Cardiac muscle cell (in vitro differentiated cells and primary cell): ENCODE measurements around the gene FBXL5. TPM values are rescaled to one million over a fixed set of nuclear protein-coding genes. Genes with fewer than 3 reads are reported as not detected.

Experiments used
- DNase-seq, 2 donors: peaks; one replicate each; pipeline versions ENCODE4 v3.0.0 to v3.0.0-alpha.2; 2010 to 2017; ENCODE audit warnings: low read depth in 1 of 2, low spot score in 1 of 2
- H3K27ac ChIP-seq: fragments of 200-600 bp; sonication (generic); 2 replicates; pipeline ENCODE4 v1.5.1; 2016
- H3K27me3 ChIP-seq: fragments of 200-600 bp; sonication (generic); 2 replicates; pipeline ENCODE4 v1.6.0; 2016; ENCODE audit warnings: control low read depth
- H3K36me3 ChIP-seq: fragments of 200-600 bp; sonication (generic); 2 replicates; pipeline ENCODE4 v1.5.1; 2016; ENCODE audit warnings: control low read depth
- H3K4me1 ChIP-seq: fragments of 200-600 bp; sonication (generic); 2 replicates; pipeline ENCODE4 v1.8.1; 2017; ENCODE audit warnings: low read depth, mild to moderate bottlenecking, mixed run types
- H3K4me3 ChIP-seq: fragments of 200-600 bp; sonication (generic); 2 replicates; pipeline ENCODE4 v1.5.1; 2016; ENCODE audit warnings: mild to moderate bottlenecking
- H3K9me3 ChIP-seq: fragments of 200-600 bp; sonication (generic); 2 replicates; pipeline ENCODE4 v1.5.1; 2017; ENCODE audit warnings: low read depth, mild to moderate bottlenecking, control low read depth
- CTCF ChIP-seq: IDR thresholded peaks from 2 replicates; pipeline ENCODE4 v1.5.1; 2012; ENCODE audit warnings: low read depth, mild to moderate bottlenecking, low read length
- polyA plus RNA-seq: library from polyadenylated mRNA; unstranded; fragments of >200 nt; fragmentation: Nextera tagmentation; extraction: Ambion mirVana; gene quantifications from 2 replicates; pipeline ENCODE4 v1.2.1, GENCODE V29; 2016
- total RNA-seq: library from RNA; depleted of rRNA; stranded (reverse); fragments of >200 nt; gene quantifications from 2 replicates; pipeline ENCODE4 v1.2.3, GENCODE V29; 2016

FBXL5 gene
- total and polyA plus RNA-seq, 2 experiments from 2014 or later: 39.0 to 66.3 TPM

GRCh38 chr4:15587649-15588048, 67.5 kb downstream of the FBXL5 start:
- Histone ChIP-seq H3K4me3 (no peak overlapping the region), H3K27me3 (no peaks in the 10 kb centered on the region), H3K9me3 (no peaks in the 10 kb centered on the region), H3K27ac (no peak overlapping the region), H3K36me3 (no peaks in the 10 kb centered on the region), H3K4me1 (peaks cover 3% of the 10 kb centered on the region)
- no peak for TF ChIP-seq CTCF
- DNase-seq: peak in 1 of 2 donors; percentile 80

GRCh38 chr4:15586066-15586465, 69.1 kb downstream of the FBXL5 start:
- Histone ChIP-seq H3K4me1 (no peaks in the 10 kb centered on the region), H3K36me3 (no peaks in the 10 kb centered on the region), H3K27me3 (no peaks in the 10 kb centered on the region), H3K27ac (no peak overlapping the region), H3K4me3 (no peak overlapping the region), H3K9me3 (no peaks in the 10 kb centered on the region)
- no peak for DNase-seq
- TF ChIP-seq CTCF: no peak

- Histone ChIP-seq H3K4me3 (no peak overlapping the region), H3K27me3 (no peaks in the 10 kb centered on the region), H3K36me3 (no peaks in the 10 kb centered on the region), H3K4me1 (no peaks in the 10 kb centered on the region), H3K27ac (no peak overlapping the region), H3K9me3 (no peaks in the 10 kb centered on the region)
- TF ChIP-seq CTCF: no peak
- DNase-seq: no peak
These were observed 69.8 kb downstream of the FBXL5 start for GRCh38 chr4:15585331-15585730.

- no peak for TF ChIP-seq CTCF
- Histone ChIP-seq H3K4me3 (no peak overlapping the region), H3K9me3 (no peaks in the 10 kb centered on the region), H3K27me3 (no peaks in the 10 kb centered on the region), H3K4me1 (no peaks in the 10 kb centered on the region), H3K36me3 (peaks cover 2% of the 10 kb centered on the region), H3K27ac (no peak overlapping the region)
- no peak for DNase-seq
These were observed 70.4 kb downstream of the FBXL5 start for GRCh38 chr4:15584785-15585184.

GRCh38 chr4:15577508-15577907, 77.6 kb downstream of the FBXL5 start:
- H3K4me1 ChIP-seq: peaks cover 22% of the 10 kb centered on the region
- H3K4me3 ChIP-seq: no peak overlapping the region
- TF ChIP-seq CTCF: no peak
- H3K27me3 ChIP-seq: no peaks in the 10 kb centered on the region
- H3K9me3 ChIP-seq: no peaks in the 10 kb centered on the region
- no peak for DNase-seq
- peaks cover 5% of the 10 kb centered on the region for H3K36me3 ChIP-seq
- peak overlapping the region; percentile 2 for H3K27ac ChIP-seq

- no peaks in the 10 kb centered on the region for H3K9me3 ChIP-seq
- H3K4me3 ChIP-seq: no peak overlapping the region
- DNase-seq: peak in 1 of 2 donors; percentile 37
- no peaks in the 10 kb centered on the region for H3K27me3 ChIP-seq
- H3K4me1 ChIP-seq: peaks cover 22% of the 10 kb centered on the region
- peaks cover 5% of the 10 kb centered on the region for H3K36me3 ChIP-seq
- H3K27ac ChIP-seq: peak overlapping the region; percentile 76
- TF ChIP-seq CTCF: no peak
These were observed 79.2 kb downstream of the FBXL5 start for GRCh38 chr4:15575966-15576365.
